Glomerular visceral epithelial cell (primary cell): Measurements from ENCODE around the gene CLCA1.
A peak's percentile ranks its signal among the peaks of the same experiment; 100 is the strongest.

ENCODE experiments used
- DNase-seq: peaks from one replicate; pipeline ENCODE4 v3.0.0-alpha.2; 2016; ENCODE audit errors: extremely low spot score

CLCA1 gene

GRCh38 chr1:86461482-86461881 is 7.2 kb upstream of the CLCA1 start:
- DNase-seq = no peak

- DNase-seq = no peak
These were observed 3.9 kb upstream of the CLCA1 start for GRCh38 chr1:86464819-86465218.

- DNase-seq = no peak
These were observed 2.5 kb upstream of the CLCA1 start for GRCh38 chr1:86466109-86466844.

GRCh38 chr1:86466986-86467385 is 1.7 kb upstream of the CLCA1 start:
- no peak for DNase-seq

GRCh38 chr1:86470859-86471258 is 2.1 kb downstream of the CLCA1 start:
- no peak for DNase-seq

GRCh38 chr1:86471291-86471690 is 2.6 kb downstream of the CLCA1 start:
- DNase-seq = no peak

GRCh38 chr1:86472152-86472551 is 3.4 kb downstream of the CLCA1 start:
- no peak for DNase-seq

- DNase-seq = no peak
These were observed 4.0 kb downstream of the CLCA1 start for GRCh38 chr1:86472767-86473166.

GRCh38 chr1:86477256-86477655 is 8.5 kb downstream of the CLCA1 start:
- DNase-seq = no peak

GRCh38 chr1:86477682-86478081 is 9.0 kb downstream of the CLCA1 start:
- DNase-seq = no peak

- no peak for DNase-seq
These were observed 9.9 kb downstream of the CLCA1 start for GRCh38 chr1:86478416-86479156.

GRCh38 chr1:86481966-86482365 is 13.2 kb downstream of the CLCA1 start:
- no peak for DNase-seq

- no peak for DNase-seq
These were observed 18.5 kb downstream of the CLCA1 start for GRCh38 chr1:86487131-86487810.

- DNase-seq = no peak
These were observed 19.0 kb downstream of the CLCA1 start for GRCh38 chr1:86487811-86488141.

GRCh38 chr1:86489242-86489878 is 20.6 kb downstream of the CLCA1 start:
- DNase-seq = no peak

GRCh38 chr1:86491171-86491950 is 22.6 kb downstream of the CLCA1 start:
- DNase-seq = no peak

GRCh38 chr1:86498281-86498680 is 29.6 kb downstream of the CLCA1 start:
- no peak for DNase-seq

GRCh38 chr1:86499987-86500593 is 31.4 kb downstream of the CLCA1 start:
- peak; percentile 12 for DNase-seq

GRCh38 chr1:86500714-86501113 is 32.0 kb downstream of the CLCA1 start:
- no peak for DNase-seq

- peak; percentile 7 for DNase-seq
These were observed 33.5 kb downstream of the CLCA1 start for GRCh38 chr1:86502125-86502646.
